ENCODE results near the gene ZKSCAN5.

DNA sequence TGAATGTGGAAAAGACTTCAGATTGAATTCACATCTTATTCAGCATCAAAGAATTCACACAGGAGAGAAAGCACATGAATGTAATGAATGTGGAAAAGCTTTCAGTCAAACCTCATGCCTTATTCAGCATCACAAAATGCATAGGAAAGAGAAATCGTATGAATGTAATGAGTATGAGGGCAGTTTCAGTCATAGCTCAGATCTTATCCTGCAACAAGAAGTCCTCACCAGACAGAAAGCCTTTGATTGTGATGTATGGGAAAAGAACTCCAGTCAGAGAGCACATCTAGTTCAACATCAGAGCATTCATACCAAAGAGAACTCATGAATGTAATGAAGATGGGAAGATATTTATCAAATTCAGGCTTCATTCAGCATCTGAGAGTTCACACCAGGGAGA is 68.8 kb downstream of the ZKSCAN5 start:
- TF ChIP-seq, protein P1, sequence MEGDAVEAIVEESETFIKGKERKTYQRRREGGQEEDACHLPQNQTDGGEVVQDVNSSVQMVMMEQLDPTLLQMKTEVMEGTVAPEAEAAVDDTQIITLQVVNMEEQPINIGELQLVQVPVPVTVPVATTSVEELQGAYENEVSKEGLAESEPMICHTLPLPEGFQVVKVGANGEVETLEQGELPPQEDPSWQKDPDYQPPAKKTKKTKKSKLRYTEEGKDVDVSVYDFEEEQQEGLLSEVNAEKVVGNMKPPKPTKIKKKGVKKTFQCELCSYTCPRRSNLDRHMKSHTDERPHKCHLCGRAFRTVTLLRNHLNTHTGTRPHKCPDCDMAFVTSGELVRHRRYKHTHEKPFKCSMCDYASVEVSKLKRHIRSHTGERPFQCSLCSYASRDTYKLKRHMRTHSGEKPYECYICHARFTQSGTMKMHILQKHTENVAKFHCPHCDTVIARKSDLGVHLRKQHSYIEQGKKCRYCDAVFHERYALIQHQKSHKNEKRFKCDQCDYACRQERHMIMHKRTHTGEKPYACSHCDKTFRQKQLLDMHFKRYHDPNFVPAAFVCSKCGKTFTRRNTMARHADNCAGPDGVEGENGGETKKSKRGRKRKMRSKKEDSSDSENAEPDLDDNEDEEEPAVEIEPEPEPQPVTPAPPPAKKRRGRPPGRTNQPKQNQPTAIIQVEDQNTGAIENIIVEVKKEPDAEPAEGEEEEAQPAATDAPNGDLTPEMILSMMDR (IDR thresholded peaks at IDR 0.05; ENCODE audit: low read depth, low read length, poor library complexity, severe bottlenecking) = no peak
- TF ChIP-seq EZH2phosphoT487 (IDR thresholded peaks at IDR 0.05; ENCODE audit: borderline replicate concordance, low read length) = no peak

All from DOHH2 (cell line).